HG02610 (cell line): ENCODE measurements around the gene SMOC2.

Source experiments
- ATAC-seq: cut with Tn5 transposase; IDR thresholded peaks from one replicate; pipeline ENCODE4 v1.9.1; 2021; ENCODE audit warnings: mild to moderate bottlenecking, moderate library complexity; ENCODE audit not compliant: unreplicated experiment

The SMOC2 gene

GRCh38 chr6:168641446-168641845 lies 200.5 kb downstream of the SMOC2 start:
- ATAC-seq: no peak

DNA sequence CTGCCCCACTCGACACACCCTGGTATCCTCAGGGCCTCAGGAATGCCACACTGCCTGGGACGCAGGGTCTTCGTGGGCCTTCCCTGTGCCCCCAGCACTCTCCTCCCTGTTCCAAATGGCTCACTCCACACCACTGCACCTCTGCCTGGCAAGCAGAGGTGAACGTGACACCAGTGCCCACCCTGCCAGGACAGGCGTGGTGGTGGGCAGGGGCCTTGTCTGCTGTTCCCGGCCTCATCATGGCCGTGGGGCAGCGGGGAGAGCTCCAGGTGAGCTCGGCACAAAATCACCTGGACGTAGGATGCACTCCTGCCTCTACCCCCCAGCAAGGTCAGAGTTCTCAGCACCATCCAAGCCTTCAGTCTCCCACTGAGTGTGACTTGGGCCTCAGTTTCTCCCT lies 202.4 kb downstream of the SMOC2 start:
- ATAC-seq: no peak

- no peak for ATAC-seq
These were observed 204.3 kb downstream of the SMOC2 start for GRCh38 chr6:168645326-168645725.

DNA sequence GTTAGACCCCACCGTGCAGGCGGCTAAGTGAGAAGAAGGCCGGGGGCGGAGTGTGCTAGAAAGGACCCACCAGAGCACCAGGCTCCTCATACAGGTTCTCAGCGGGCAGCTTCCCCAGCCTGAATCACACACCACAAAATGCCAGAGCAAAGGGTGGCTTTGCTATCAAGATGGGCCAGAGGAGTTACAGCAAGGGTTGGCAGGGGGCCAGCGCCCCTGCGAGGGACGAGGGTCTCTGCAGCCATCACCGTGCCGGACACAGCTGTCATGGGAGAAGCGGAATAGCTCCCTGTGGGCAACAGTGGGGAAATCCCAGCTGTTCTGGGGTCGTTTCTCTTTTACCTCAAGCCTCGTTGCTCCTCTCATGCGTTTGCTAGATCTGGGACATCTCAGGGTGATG lies 206.3 kb downstream of the SMOC2 start:
- ATAC-seq: no peak

DNA sequence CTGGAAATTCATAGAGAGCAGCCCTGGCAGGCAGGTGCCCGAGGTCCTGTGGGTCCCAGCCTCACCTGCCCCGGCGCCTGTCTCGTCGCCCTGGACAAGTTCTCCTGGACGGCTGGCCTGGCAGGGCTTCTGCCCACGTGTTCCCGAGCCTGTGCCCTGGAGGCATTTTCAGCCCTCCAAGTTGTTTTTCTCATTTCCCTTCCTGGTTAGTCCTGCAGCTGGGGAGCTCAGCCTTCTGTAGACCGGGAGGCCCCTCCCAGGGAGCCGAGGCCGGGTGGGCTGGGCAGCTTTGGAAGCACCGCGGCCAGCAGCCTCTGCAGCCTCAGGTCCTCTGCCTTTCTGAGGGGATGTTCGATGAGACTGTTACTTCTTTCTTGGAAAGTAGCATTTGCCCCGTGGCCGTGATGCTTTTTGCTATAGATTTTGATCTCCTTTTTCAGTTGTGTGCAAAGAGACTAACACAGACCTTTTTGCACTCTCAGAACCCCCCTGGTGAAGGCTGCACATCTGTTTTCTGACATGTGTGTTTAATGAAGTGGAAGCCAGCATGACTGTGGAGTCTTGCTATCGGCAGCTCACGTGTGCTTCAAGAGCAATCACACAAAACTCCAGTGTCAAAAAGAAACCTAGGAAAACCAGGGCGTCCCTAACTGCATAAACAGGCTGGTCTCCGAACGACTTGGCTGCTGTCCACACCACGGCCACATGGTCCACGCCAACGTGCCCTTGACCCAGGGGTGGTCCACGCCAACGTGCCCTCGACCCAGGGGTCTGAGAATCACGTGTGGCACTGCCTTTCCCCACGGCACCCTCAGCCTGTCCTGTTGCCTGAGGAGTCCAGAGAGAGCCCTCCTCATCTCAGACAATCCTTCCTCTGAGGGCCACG lies 207.5 kb downstream of the SMOC2 start:
- ATAC-seq: no peak

DNA sequence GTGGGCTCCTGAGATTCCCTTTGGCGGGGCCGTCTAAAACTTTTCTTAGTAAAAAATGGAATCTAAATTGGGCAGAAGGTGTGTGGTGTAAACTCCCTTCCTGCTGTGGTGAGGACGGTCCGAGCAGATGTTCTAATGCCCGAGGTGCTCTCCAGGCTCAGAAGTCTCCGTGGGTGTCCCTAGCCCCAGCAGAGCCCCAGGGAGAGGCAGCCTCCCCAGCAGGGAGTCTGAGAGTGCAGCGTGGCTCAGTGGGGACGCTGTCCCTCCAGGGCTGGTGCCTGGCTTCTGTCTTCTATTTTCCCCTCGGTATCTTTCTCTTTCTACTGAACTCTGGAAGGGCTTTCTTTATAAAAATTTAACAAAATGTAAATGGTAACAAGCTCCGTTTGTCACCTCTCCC lies 208.2 kb downstream of the SMOC2 start:
- no peak for ATAC-seq

- no peak for ATAC-seq
These were observed 209.7 kb downstream of the SMOC2 start for GRCh38 chr6:168650671-168651111.

- no peak for ATAC-seq
These were observed 214.6 kb downstream of the SMOC2 start for GRCh38 chr6:168655462-168656152.

DNA sequence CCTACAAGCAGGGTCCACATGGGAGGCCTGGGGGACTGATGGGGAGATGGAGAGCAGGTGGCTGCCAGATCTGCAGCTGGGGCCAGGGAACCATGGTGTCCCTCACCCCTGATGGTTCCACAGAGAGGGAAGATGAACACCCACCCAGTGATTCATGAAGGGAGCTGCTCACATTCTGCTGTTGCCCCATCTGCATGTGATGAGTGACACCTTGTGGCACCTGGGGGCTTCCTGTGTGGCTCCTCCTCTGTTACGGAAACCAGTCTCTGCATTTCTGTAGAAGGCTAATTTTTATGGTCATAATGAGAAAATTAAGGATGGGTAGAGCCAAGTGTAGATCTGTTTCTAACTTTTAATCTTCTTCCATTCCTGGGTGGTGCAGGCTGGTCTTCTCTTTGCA lies 217.1 kb downstream of the SMOC2 start:
- no peak for ATAC-seq

- ATAC-seq: no peak
These were observed 219.5 kb downstream of the SMOC2 start for GRCh38 chr6:168660400-168660945.

DNA sequence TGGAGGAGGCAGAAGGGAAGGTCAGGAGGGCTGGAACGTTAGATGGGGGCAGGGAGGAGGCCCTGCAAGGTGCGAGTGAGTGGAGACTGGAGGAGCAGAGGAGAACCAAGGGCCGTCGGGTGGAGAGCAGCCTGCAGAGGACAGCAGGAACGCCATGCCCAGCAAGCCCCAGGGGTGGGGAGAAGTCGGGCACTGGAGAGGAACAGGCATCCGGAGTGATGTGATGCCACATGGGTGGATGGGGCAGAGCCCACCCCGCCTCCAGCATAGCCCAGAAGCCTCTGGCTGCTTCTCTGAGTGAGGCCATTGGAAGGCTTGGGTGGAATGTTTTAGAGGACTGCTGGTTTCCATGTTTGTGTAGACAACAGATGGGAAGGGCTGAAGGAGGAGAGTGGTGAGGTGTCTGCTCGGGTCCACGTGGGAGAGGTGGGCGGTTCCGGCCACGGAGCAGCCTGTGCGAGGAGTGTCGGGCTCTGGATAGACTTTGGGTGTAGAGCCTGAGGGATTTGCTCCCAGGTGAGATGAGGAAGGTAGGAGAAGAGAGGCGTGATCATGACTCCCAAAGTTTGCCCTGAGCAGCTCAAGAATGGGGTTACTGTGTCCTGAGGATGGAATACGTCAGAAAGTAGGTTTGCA lies 221.4 kb downstream of the SMOC2 start:
- ATAC-seq: no peak

GRCh38 chr6:168663041-168663440 lies 222.1 kb downstream of the SMOC2 start:
- ATAC-seq: no peak

- no peak for ATAC-seq
These were observed 224.0 kb downstream of the SMOC2 start for GRCh38 chr6:168664956-168665355.

DNA sequence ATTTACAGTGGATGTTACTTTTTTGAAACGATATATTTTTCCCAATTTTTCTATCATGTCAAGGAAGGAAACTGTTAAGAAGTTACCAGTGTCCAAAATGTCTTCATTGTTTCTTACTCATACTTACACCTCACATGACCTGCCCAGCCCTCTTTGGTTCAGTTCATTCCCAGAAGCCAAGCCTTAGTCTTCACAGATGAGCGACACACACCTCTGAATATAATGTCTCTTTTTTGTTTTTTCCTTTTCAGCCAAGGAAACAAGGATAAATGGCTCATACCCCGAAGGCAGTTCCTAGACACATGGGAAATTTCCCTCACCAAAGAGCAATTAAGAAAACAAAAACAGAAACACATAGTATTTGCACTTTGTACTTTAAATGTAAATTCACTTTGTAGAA lies 225.2 kb downstream of the SMOC2 start:
- ATAC-seq: no peak

- no peak for ATAC-seq
These were observed 225.9 kb downstream of the SMOC2 start for GRCh38 chr6:168666699-168667427.

DNA sequence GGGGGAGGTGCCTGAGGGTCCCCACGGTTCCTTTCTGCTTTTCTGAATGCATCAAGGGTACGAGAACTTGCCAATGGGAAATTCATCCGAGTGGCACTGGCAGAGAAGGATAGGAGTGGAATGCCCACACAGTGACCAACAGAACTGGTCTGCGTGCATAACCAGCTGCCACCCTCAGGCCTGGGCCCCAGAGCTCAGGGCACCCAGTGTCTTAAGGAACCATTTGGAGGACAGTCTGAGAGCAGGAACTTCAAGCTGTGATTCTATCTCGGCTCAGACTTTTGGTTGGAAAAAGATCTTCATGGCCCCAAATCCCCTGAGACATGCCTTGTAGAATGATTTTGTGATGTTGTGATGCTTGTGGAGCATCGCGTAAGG lies 226.4 kb downstream of the SMOC2 start:
- ATAC-seq: no peak

DNA sequence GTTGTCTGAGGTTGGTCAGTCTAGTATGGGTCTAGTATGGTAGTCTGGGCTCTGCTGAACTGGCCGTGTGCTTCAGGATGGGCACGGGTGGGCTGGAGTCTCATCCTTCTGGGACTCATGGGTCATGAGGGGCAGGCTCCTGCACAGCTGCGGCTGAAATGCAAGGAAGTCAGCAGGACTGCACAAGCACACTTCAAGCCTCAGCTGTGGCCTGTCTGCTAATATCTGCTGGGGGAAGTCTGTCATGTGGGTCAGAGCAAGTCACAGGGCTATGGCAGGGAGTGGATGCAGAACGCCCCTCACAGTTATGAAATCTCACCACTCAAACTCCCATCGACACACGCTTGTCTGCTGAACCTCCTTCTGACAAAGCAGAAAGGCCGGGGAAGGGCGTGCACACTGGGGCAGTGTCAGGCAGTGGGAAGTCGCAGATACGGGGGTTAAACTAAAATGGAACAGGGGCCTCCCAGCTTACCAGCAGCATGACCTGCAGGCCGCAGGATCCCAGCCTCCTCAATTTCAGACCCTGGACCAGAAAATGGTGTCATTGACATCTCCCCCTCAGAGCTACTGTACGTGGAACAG lies 229.5 kb downstream of the SMOC2 start:
- ATAC-seq: no peak

GRCh38 chr6:168671028-168671862 lies 230.3 kb downstream of the SMOC2 start:
- ATAC-seq: no peak

DNA sequence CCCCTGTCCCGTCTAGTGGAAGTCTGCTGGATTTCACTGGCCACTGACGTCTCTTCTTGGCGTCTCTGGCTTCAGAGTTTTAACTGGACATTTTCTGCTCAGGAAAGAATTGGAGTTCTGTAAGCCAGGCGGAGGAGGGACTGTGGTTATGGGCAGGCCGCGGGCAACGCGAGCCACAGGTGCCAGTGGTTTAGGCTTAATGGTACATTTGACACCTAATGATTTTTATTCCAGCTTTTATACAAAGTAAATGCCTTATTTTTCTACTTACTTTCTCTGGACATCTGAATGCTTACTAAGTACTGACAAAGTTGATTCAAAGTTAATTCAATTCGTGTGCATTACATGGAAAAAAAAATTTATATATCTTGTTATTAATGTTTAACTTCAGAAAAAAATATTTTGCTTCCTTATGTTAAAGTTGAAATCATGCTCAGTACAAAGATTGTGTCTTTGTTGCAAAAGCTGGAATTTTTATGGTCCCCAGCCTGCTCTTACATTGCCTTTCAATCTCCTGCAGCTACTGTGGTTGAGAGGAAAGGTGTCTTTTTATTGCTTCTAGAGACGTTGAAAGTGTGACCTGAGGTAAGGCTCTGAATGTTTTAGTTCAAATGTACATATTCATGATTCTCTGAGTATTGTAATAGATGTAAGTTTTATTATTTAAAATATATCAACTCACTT lies 231.0 kb downstream of the SMOC2 start:
- ATAC-seq: no peak
